Measurements from ENCODE around the gene CSRP1. TPM values are rescaled to one million over a fixed set of nuclear protein-coding genes. Genes with fewer than 3 reads are reported as not detected.

CSRP1 gene
- polyA plus RNA-seq, 1 donor from 2014 or later, result 4.2 TPM

DNA sequence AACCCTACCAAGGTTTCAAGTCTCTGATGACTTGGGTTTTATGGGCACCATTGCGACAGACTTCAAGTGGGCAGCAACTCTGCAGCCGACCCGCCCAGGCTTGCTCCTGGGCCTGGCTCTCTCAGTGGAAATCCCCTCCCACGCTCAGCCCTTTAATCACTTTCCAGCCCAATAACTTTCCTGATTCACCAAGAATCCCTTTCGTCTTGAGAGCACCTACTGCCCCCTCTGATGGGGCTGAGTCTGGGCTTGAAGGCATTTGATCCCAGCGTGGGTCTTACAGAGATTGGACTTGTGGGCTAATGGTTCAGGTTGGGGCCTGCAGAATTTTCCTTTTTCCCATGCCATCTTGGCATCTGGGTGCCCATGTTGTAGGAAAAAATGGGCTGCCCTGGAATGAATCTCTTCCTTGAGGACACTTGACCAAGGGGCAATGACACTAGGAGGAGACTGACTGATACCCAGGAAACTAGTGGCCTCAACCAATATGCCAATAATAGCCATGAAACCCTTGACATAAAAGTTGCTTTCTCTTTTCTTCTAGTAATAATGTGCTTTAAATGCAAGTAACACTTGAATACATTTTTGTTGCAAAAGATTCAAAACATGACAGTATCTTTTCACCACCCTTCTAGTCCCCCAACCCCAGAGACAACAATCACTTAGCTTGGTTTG, 30.1 kb downstream of the CSRP1 start:
- Histone ChIP-seq H3K9ac (ENCODE audit: low read length) (no peak overlapping the region), H3K4me2 (ENCODE audit: low read length) (no peak overlapping the region), H3K36me3 (ENCODE audit: insufficient read depth, low read length) (no peaks in the 10 kb centered on the region), H3K27me3 (ENCODE audit: insufficient read depth, low read depth, low read length) (peaks cover 21% of the 10 kb centered on the region), H3K9me3 (ENCODE audit: low read length) (no peaks in the 10 kb centered on the region), H3K9me2 (ENCODE audit: insufficient read depth, low read length) (no peaks in the 10 kb centered on the region), H3K79me2 (replicated peaks; ENCODE audit: insufficient read depth, low read length) (no peaks in the 10 kb centered on the region), H2AFZ (ENCODE audit: low read depth, low read length) (no peak overlapping the region), H3F3A (ENCODE audit: insufficient read depth, low read length, poor library complexity, severe bottlenecking) (no peaks in the 10 kb centered on the region), H3K27ac (ENCODE audit: low read length) (no peak overlapping the region), H4K20me1 (ENCODE audit: insufficient read depth) (no peaks in the 10 kb centered on the region), H3K4me3 (ENCODE audit: low read length) (no peak overlapping the region)
- TF ChIP-seq SMC3 (conservative IDR thresholded peaks at IDR 0.05; ENCODE audit: poor library complexity), result no peak
- no peak for TF ChIP-seq EZH2 (IDR thresholded peaks at IDR 0.05; ENCODE audit: borderline replicate concordance, insufficient read depth, low read length, poor library complexity, severe bottlenecking)
- no peak for TF ChIP-seq POLR2AphosphoS5 (IDR thresholded peaks at IDR 0.05)
- no peak for TF ChIP-seq CTCF (IDR thresholded peaks at IDR 0.05; ENCODE audit: poor library complexity, severe bottlenecking)
- TF ChIP-seq TAF1 (IDR thresholded peaks at IDR 0.05; ENCODE audit: low read depth), result no peak
- TF ChIP-seq EP300 (conservative IDR thresholded peaks at IDR 0.05; ENCODE audit: poor library complexity, severe bottlenecking), result no peak
- TF ChIP-seq MXI1 (conservative IDR thresholded peaks at IDR 0.05; ENCODE audit: poor library complexity, severe bottlenecking), result no peak
- TF ChIP-seq RAD21 (conservative IDR thresholded peaks at IDR 0.05), result no peak
- TF ChIP-seq REST (IDR thresholded peaks at IDR 0.05; ENCODE audit: borderline replicate concordance), result no peak

DNA sequence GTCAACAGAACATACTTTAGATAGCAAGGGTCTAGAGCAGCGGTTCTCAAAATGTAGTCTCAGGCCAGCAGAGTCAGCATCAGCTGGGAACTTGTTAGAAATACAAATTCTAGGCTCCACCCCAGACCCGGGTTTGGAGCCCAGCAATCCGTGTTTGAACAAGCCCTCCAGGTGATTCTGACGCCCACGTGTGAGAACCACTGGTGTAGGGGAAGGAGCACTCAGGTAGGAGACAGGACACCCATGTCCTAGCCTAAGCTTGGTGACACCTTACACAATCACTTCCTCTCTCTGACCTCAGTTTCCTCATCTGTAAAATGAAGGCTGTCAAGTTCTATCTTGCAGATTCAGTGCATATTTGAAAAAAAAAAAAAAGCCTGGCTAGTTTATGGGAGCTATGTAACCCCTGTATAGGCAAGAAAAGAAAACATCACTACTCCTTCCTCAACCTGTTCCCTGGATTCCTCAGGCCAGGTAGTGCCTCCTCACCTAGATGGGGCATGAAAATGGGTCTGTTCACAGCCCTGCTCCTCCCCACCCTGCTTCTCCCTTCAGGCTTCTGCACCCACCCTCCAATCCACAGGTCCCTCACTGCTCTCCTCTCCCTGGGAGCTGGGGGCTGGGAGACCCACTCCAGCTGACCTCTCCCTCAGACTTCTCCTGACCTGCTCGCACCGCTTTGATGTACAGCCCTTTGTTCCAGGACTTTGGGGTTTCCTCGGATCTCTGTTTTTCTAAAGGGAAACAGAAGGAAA, 30.8 kb downstream of the CSRP1 start:
- H3K9me3 ChIP-seq (ENCODE audit: low read length), result no peaks in the 10 kb centered on the region
- H3K4me3 ChIP-seq (ENCODE audit: low read length), result no peak overlapping the region
- H3K9me2 ChIP-seq (ENCODE audit: insufficient read depth, low read length), result no peaks in the 10 kb centered on the region
- no peak overlapping the region for H3K9ac ChIP-seq (ENCODE audit: low read length)
- H3K79me2 ChIP-seq (replicated peaks; ENCODE audit: insufficient read depth, low read length), result no peaks in the 10 kb centered on the region
- no peak overlapping the region for H3K27ac ChIP-seq (ENCODE audit: low read length)
- TF ChIP-seq SMC3 (conservative IDR thresholded peaks at IDR 0.05; ENCODE audit: poor library complexity) (no peak), CTCF (IDR thresholded peaks at IDR 0.05; ENCODE audit: poor library complexity, severe bottlenecking) (no peak), REST (IDR thresholded peaks at IDR 0.05; ENCODE audit: borderline replicate concordance) (no peak), POLR2AphosphoS5 (IDR thresholded peaks at IDR 0.05) (no peak), RAD21 (conservative IDR thresholded peaks at IDR 0.05) (no peak), TAF1 (IDR thresholded peaks at IDR 0.05; ENCODE audit: low read depth) (no peak), EZH2 (IDR thresholded peaks at IDR 0.05; ENCODE audit: borderline replicate concordance, insufficient read depth, low read length, poor library complexity, severe bottlenecking) (no peak), EP300 (conservative IDR thresholded peaks at IDR 0.05; ENCODE audit: poor library complexity, severe bottlenecking) (no peak), MXI1 (conservative IDR thresholded peaks at IDR 0.05; ENCODE audit: poor library complexity, severe bottlenecking) (no peak)
- H3K4me2 ChIP-seq (ENCODE audit: low read length), result no peak overlapping the region
- no peaks in the 10 kb centered on the region for H3F3A ChIP-seq (ENCODE audit: insufficient read depth, low read length, poor library complexity, severe bottlenecking)
- H3K36me3 ChIP-seq (ENCODE audit: insufficient read depth, low read length), result no peaks in the 10 kb centered on the region
- no peak overlapping the region for H2AFZ ChIP-seq (ENCODE audit: low read depth, low read length)
- H3K27me3 ChIP-seq (ENCODE audit: insufficient read depth, low read depth, low read length), result peaks cover 14% of the 10 kb centered on the region
- no peaks in the 10 kb centered on the region for H4K20me1 ChIP-seq (ENCODE audit: insufficient read depth)
